Lower lobe of right lung (tissue), 1 donor: ENCODE data around the gene STXBP4. TPM values are rescaled to one million over a fixed set of nuclear protein-coding genes. Genes with fewer than 3 reads are reported as not detected.

Experiments
- total RNA-seq: library from RNA; stranded (reverse); fragmentation: NEBNext Ultra II Directional; extraction: Animal tissue kit (Norgen Biotek cat#: 25700); gene quantifications from one replicate; pipeline ENCODE4 v1.2.1, GENCODE V29; 2021
- donor health status: DM: no; HTN: yes; CAD: no; lungs with severe emphysema.

Gene STXBP4
- total RNA-seq, 1 donor from 2014 or later = 11.8 TPM

Other genes starting within 250 kb of the STXBP4 start
- 34.1 TPM for gene TOM1L1, start 67.9 kb upstream of the STXBP4 start, total RNA-seq
- 41.9 TPM for gene COX11, start 111 bp upstream of the STXBP4 start, total RNA-seq